ENCODE data around the gene ATXN1. TPM values are rescaled to one million over a fixed set of nuclear protein-coding genes. Genes with fewer than 3 reads are reported as not detected.

ATXN1 gene
- total RNA-seq, 1 experiment from 2014 or later: 5.6 TPM

DNA sequence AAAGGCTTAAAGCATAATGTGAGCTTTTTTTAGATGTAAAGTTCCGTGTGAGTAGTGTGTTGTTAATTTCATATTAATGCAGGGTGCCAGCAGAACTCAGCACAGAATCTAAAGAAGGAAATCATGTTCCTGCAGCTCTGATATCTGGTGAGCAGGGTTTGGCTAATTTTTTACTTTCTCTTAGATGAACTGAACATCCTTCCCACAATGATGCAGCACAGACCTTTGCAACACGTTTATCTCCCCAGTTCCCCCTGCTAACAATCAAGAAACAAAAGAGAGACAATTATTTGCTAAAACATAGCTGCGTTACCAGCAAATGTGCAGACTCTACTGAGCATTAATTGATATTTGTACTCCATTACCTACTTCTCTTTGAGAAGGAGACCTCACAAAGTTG is 39.1 kb upstream of the ATXN1 start:
- WGBS (ENCODE audit: extremely low coverage, insufficient read length, low lambda C conversion rate): no CpG with 5 or more reads among the region's 3 CpGs
- Mint-ChIP-seq H3K27me3 (ENCODE audit: low read depth) (no peaks in the 10 kb centered on the region), H3K27ac (no peak overlapping the region), H3K4me1 (peaks cover 28% of the 10 kb centered on the region in 2 experiments), H3K36me3 (ENCODE audit: insufficient read depth in 1 of 3, low read depth in 3 of 3) (no peaks in the 10 kb centered on the region), H3K9me3 (no peaks in the 10 kb centered on the region), H3K4me3 (no peak overlapping the region)
- Histone ChIP-seq H3K23me2 (ENCODE audit: insufficient read length, low read depth, low read length, poor library complexity, severe bottlenecking) (no peaks in the 10 kb centered on the region), H4K5ac (ENCODE audit: insufficient read length, low read depth, low read length) (no peak overlapping the region), H3K14ac (ENCODE audit: insufficient read depth, low read length) (no peak overlapping the region), H2AK5ac (ENCODE audit: insufficient read length, low read length) (no peak overlapping the region), H3K9ac (ENCODE audit: extremely low read depth, insufficient read length, low read length) (no peak overlapping the region), H4K91ac (ENCODE audit: insufficient read length, low read depth, low read length) (no peak overlapping the region), H3T11ph (ENCODE audit: low read length) (no peak overlapping the region), H2BK120ac (ENCODE audit: low read depth, low read length, poor library complexity, severe bottlenecking) (no peak overlapping the region), H2BK12ac (ENCODE audit: insufficient read length, low read depth, low read length) (no peak overlapping the region), H3K79me1 (ENCODE audit: insufficient read depth, low read depth, low read length, poor library complexity, severe bottlenecking) (no peaks in the 10 kb centered on the region), H4K8ac (replicated peaks; ENCODE audit: insufficient read length, low read depth, low read length) (no peak overlapping the region), H3K4me2 (ENCODE audit: insufficient read depth, insufficient read length, low read length) (no peak overlapping the region), H3K27ac (ENCODE audit: insufficient read length, low read depth, low read length) (no peak overlapping the region), H2AFZ (ENCODE audit: low read length) (no peak overlapping the region), H3K56ac (ENCODE audit: insufficient read length, low read depth, low read length) (no peak overlapping the region), H3K4ac (ENCODE audit: low read depth, low read length) (no peak overlapping the region), H4K20me1 (ENCODE audit: control insufficient read depth, insufficient read depth, insufficient read length) (no peaks in the 10 kb centered on the region), H3K18ac (ENCODE audit: insufficient read length, low read depth, low read length) (no peak overlapping the region), H2BK20ac (ENCODE audit: low read depth, low read length, poor library complexity, severe bottlenecking) (no peak overlapping the region), H3K9me3 (ENCODE audit: control insufficient read depth, low read depth, low read length) (no peaks in the 10 kb centered on the region), H3K79me2 (ENCODE audit: insufficient read depth, low read length) (no peaks in the 10 kb centered on the region), H2BK15ac (ENCODE audit: low read depth, low read length) (no peak overlapping the region), H3K27me3 (ENCODE audit: insufficient read depth, low read length) (no peaks in the 10 kb centered on the region), H2BK5ac (ENCODE audit: insufficient read length, low read length) (no peak overlapping the region), H3K4me1 (ENCODE audit: insufficient read depth, low read length) (peaks cover 2% of the 10 kb centered on the region; the same call in 1 of the 2 replicates), H3K23ac (ENCODE audit: insufficient read length, low read depth, low read length) (no peak overlapping the region)
- TF ChIP-seq, protein P1, sequence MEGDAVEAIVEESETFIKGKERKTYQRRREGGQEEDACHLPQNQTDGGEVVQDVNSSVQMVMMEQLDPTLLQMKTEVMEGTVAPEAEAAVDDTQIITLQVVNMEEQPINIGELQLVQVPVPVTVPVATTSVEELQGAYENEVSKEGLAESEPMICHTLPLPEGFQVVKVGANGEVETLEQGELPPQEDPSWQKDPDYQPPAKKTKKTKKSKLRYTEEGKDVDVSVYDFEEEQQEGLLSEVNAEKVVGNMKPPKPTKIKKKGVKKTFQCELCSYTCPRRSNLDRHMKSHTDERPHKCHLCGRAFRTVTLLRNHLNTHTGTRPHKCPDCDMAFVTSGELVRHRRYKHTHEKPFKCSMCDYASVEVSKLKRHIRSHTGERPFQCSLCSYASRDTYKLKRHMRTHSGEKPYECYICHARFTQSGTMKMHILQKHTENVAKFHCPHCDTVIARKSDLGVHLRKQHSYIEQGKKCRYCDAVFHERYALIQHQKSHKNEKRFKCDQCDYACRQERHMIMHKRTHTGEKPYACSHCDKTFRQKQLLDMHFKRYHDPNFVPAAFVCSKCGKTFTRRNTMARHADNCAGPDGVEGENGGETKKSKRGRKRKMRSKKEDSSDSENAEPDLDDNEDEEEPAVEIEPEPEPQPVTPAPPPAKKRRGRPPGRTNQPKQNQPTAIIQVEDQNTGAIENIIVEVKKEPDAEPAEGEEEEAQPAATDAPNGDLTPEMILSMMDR (conservative IDR thresholded peaks at IDR 0.05): no peak
- no peak for DNase-seq
